Neural cell (in vitro differentiated cells): ENCODE data around the gene FAM111B.
"Not testable (repeated sequence)": the region's sequence is repeated elsewhere in the genome, so short reads cannot be mapped to it uniquely, and the experiment has no call there.

Experiments used
- CTCF ChIP-seq: fragments of 450-650 bp; IDR thresholded peaks from 2 replicates; pipeline ENCODE4 v1.5.1; 2014; ENCODE audit warnings: antibody characterized with exemption, mild to moderate bottlenecking, moderate library complexity; ENCODE audit not compliant: poor library complexity, severe bottlenecking
- EP300 ChIP-seq: fragments of 450-650 bp; conservative IDR thresholded peaks from 2 replicates; pipeline ENCODE4 v1.6.1; 2014; ENCODE audit warnings: antibody characterized with exemption, mild to moderate bottlenecking, moderate library complexity; ENCODE audit not compliant: poor library complexity, severe bottlenecking
- EZH2 ChIP-seq: fragments of 200-600, 300-800 bp; shearing (Covaris generic), sonication (generic); IDR thresholded peaks from 2 replicates; pipeline ENCODE4 v1.6.1; 2014; ENCODE audit warnings: antibody characterized with exemption, low read length, borderline replicate concordance, mild to moderate bottlenecking; ENCODE audit not compliant: insufficient read depth, poor library complexity, severe bottlenecking
- MXI1 ChIP-seq: fragments of 450-650 bp; conservative IDR thresholded peaks from 2 replicates; pipeline ENCODE4 v1.6.1; 2014; ENCODE audit warnings: antibody characterized with exemption, mild to moderate bottlenecking; ENCODE audit not compliant: poor library complexity, severe bottlenecking

- not testable (repeated sequence) for TF ChIP-seq CTCF, EZH2, MXI1, EP300
Measured at GRCh38 chr11:59063996-59064727, 42.9 kb upstream of the FAM111B start.
